HUES64 (cell line): Measurements from ENCODE around the gene LIMS1.

Source experiments
- H3K27ac ChIP-seq: 2 replicates; pipeline ENCODE4 v1.7.0; 2013; ENCODE audit warnings: low read depth, low read length, inconsistent platforms
- H3K27me3 ChIP-seq: 2 replicates; pipeline ENCODE4 v1.6.1; 2013; ENCODE audit warnings: mild to moderate bottlenecking, low read length; ENCODE audit not compliant: insufficient read depth
- H3K36me3 ChIP-seq: 2 replicates; pipeline ENCODE4 v1.6.1; 2013; ENCODE audit warnings: mild to moderate bottlenecking, low read length; ENCODE audit not compliant: insufficient read depth
- H3K4me1 ChIP-seq: 2 replicates; pipeline ENCODE4 v1.6.1; 2013; ENCODE audit warnings: mild to moderate bottlenecking, low read length, moderate library complexity; ENCODE audit not compliant: insufficient read depth
- H3K4me3 ChIP-seq: 2 replicates; pipeline ENCODE4 v1.5.1; 2013; ENCODE audit warnings: mild to moderate bottlenecking, low read length, moderate library complexity
- H3K9ac ChIP-seq: 2 replicates; pipeline ENCODE4 v1.6.1; 2013; ENCODE audit warnings: mild to moderate bottlenecking, low read depth, low read length
- H3K9me3 ChIP-seq: 2 replicates; pipeline ENCODE4 v1.6.1; 2013; ENCODE audit warnings: low read depth, low read length; ENCODE audit not compliant: insufficient read depth
- WGBS: fragments of 150-250, 120-280 bp; methylation state at CpG from one replicate; pipeline ENCODE4 v1.1.7; 2013; ENCODE audit warnings: missing lambda C conversion rate; 5-methylcytosine and 5-hydroxymethylcytosine counted together

LIMS1 gene

DNA sequence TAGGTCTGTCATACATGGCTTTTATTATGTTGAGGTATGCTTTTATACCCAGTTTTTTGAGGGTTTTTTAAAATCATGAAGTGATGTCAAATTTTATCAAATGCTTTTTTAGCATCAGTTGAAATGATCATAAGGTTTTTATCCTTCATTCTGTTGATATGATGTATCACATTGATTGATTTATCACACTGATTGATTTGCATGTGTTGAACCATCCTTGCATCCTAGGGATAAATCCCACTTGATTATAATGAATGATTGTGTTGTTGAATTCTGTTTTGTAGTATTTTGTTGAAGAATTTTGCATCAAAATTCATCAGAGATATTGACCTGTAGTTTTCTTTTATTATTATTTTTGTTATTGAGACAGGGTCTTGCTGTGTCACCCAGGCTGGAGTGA lies 68.2 kb downstream of the LIMS1 start:
- Histone ChIP-seq H3K4me1 (peaks cover 3% of the 10 kb centered on the region; the same call in 1 of the 2 replicates), H3K27me3 (no peaks in the 10 kb centered on the region), H3K9me3 (no peaks in the 10 kb centered on the region), H3K27ac (no peak overlapping the region), H3K36me3 (no peaks in the 10 kb centered on the region), H3K9ac (no peak overlapping the region), H3K4me3 (no peak overlapping the region)

DNA sequence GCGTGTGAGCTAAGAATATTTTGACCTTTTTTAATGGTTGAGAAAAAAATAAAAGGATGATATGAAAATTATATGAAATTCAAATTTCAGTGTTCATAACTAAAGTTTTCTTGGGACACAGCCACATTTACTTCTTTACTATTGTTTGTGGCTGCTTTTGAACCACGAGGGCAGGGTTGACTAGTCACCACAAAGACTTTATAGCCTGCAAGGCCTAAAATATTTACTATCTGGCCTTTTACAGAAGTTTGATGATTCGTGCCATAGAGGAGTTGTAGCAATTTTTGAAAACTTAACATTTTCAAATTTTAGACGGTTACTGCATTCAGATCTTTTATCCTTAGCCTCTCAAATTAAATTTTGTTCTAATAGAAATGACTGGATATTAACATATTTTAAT lies 69.9 kb downstream of the LIMS1 start:
- H3K36me3 ChIP-seq = no peaks in the 10 kb centered on the region
- no peaks in the 10 kb centered on the region for H3K27me3 ChIP-seq
- WGBS = 88% methylated on average over 1 of the region's 4 CpGs
- H3K4me3 ChIP-seq = no peak overlapping the region
- no peaks in the 10 kb centered on the region for H3K9me3 ChIP-seq
- no peak overlapping the region for H3K9ac ChIP-seq
- no peak overlapping the region for H3K27ac ChIP-seq
- peaks cover 8% of the 10 kb centered on the region for H3K4me1 ChIP-seq

- no peaks in the 10 kb centered on the region for H3K27me3 ChIP-seq
- peaks cover 12% of the 10 kb centered on the region for H3K4me1 ChIP-seq
- H3K36me3 ChIP-seq = no peaks in the 10 kb centered on the region
- H3K4me3 ChIP-seq = no peak overlapping the region
- H3K9ac ChIP-seq = no peak overlapping the region
- 99% methylated on average over 3 of the region's 3 CpGs for WGBS
- no peaks in the 10 kb centered on the region for H3K9me3 ChIP-seq
- H3K27ac ChIP-seq = no peak overlapping the region
Measured at GRCh38 chr2:108605947-108606346, 71.7 kb downstream of the LIMS1 start.

GRCh38 chr2:108607706-108608301 lies 73.5 kb downstream of the LIMS1 start:
- Histone ChIP-seq H3K9me3 (no peaks in the 10 kb centered on the region), H3K4me3 (no peak overlapping the region), H3K4me1 (peaks cover 12% of the 10 kb centered on the region), H3K27ac (no peak overlapping the region), H3K27me3 (no peaks in the 10 kb centered on the region), H3K36me3 (no peaks in the 10 kb centered on the region), H3K9ac (no peak overlapping the region)
- WGBS = 87% methylated on average over 3 of the region's 3 CpGs

GRCh38 chr2:108611021-108611420 lies 76.8 kb downstream of the LIMS1 start:
- Histone ChIP-seq H3K9me3 (no peaks in the 10 kb centered on the region), H3K36me3 (no peaks in the 10 kb centered on the region), H3K9ac (no peak overlapping the region), H3K4me3 (no peak overlapping the region), H3K4me1 (peaks cover 9% of the 10 kb centered on the region), H3K27ac (no peak overlapping the region), H3K27me3 (no peaks in the 10 kb centered on the region)
- WGBS = 98% methylated on average over 4 of the region's 5 CpGs

- no peaks in the 10 kb centered on the region for H3K27me3 ChIP-seq
- 97% methylated on average over 5 of the region's 5 CpGs for WGBS
- H3K9me3 ChIP-seq = no peaks in the 10 kb centered on the region
- H3K4me1 ChIP-seq = peaks cover 9% of the 10 kb centered on the region
- H3K4me3 ChIP-seq = no peak overlapping the region
- no peak overlapping the region for H3K27ac ChIP-seq
- H3K9ac ChIP-seq = no peak overlapping the region
- H3K36me3 ChIP-seq = no peaks in the 10 kb centered on the region
Measured at GRCh38 chr2:108612153-108612513, 77.9 kb downstream of the LIMS1 start.

GRCh38 chr2:108612514-108613183 lies 78.4 kb downstream of the LIMS1 start:
- Histone ChIP-seq H3K9ac (no peak overlapping the region), H3K4me1 (peaks cover 9% of the 10 kb centered on the region), H3K36me3 (no peaks in the 10 kb centered on the region), H3K27ac (no peak overlapping the region), H3K9me3 (no peaks in the 10 kb centered on the region), H3K4me3 (no peak overlapping the region), H3K27me3 (no peaks in the 10 kb centered on the region)
- 94% methylated on average over 9 of the region's 10 CpGs for WGBS

DNA sequence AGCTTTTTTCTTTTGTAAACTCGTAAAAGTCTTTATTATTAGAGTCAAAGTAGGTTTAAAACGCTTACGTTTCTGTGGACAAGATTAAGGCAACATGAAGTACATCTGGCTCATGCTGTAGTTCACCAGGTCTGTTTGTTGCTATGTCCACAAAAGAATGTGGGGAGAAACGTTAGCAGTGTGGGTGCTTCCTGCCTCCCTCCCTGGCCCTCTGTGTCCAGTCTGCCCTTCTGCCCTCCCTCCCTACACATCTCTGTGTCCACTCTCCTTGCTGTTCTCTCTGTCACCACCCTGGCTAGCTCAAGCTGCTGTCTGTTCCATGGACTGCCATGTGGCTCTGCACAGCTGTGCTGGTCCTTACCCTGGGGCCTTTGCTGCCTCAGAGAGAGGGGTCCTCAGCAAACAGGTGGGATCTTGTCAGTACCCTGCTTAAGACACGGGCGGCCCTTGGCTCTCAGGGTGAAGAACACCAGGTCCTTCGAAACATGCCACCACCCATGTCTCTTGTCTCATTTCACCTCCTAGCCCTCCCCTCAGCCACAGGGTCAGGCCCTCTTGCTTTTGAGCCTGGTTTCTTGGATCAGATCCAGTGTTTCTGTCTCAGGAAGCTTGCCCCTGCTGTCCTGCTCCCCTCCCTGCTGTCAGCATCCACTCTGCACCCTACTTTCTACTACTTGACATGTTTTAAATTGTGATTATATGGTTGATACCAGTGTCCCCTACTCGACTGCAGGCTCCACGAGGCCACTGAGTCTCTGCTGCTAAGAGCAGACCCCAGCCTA lies 79.2 kb downstream of the LIMS1 start:
- Histone ChIP-seq H3K4me1 (peaks cover 9% of the 10 kb centered on the region), H3K9ac (no peak overlapping the region), H3K27ac (no peak overlapping the region), H3K4me3 (no peak overlapping the region), H3K9me3 (no peaks in the 10 kb centered on the region), H3K36me3 (no peaks in the 10 kb centered on the region), H3K27me3 (no peaks in the 10 kb centered on the region)
- WGBS = 92% methylated on average over 9 of the region's 9 CpGs

GRCh38 chr2:108614043-108614545 lies 79.8 kb downstream of the LIMS1 start:
- 91% methylated on average over 8 of the region's 8 CpGs for WGBS
- Histone ChIP-seq H3K27ac (no peak overlapping the region), H3K4me3 (no peak overlapping the region), H3K4me1 (peaks cover 4% of the 10 kb centered on the region), H3K27me3 (no peaks in the 10 kb centered on the region), H3K9me3 (no peaks in the 10 kb centered on the region), H3K36me3 (no peaks in the 10 kb centered on the region), H3K9ac (no peak overlapping the region)

- WGBS = 81% methylated on average over 4 of the region's 4 CpGs
Measured at GRCh38 chr2:108614659-108615058, 80.4 kb downstream of the LIMS1 start.

DNA sequence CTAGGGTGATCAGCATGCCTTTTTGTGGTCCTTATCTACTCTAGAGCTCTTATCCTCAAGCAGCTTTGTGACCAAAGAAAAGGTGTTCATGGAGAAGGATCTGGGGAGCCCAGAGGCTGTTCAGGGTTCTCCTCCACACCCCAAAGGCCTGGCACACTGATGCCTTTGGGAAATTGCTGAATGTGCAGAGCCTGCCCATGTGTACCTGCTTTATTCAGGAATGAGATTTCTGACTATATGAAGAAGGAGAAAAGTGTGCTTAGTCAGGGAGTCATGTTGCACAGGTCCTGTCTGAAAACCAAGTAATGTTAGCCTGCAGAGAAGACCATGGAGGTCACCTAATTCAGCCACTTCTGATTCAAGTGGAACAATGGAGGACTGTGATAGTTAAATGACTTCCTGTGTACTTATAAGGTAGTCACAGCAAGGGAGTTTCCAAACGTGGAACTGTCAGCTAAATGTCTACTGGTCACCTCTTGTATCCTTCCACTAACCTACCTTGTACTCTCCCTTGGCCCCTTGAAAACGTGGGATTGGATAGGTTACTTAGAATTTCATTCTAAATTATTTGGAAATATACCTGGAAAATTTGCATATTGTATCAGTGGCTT lies 81.3 kb downstream of the LIMS1 start:
- no peaks in the 10 kb centered on the region for H3K9me3 ChIP-seq
- no peaks in the 10 kb centered on the region for H3K27me3 ChIP-seq
- no CpG with 5 or more reads among the region's 2 CpGs for WGBS
- no peaks in the 10 kb centered on the region for H3K36me3 ChIP-seq
- H3K4me1 ChIP-seq = peaks cover 9% of the 10 kb centered on the region
- no peak overlapping the region for H3K27ac ChIP-seq
- H3K9ac ChIP-seq = no peak overlapping the region
- H3K4me3 ChIP-seq = no peak overlapping the region

More at GRCh38 chr2:108614659-108615058, 80.4 kb downstream of the LIMS1 start:
- H3K4me1 ChIP-seq = no peaks in the 10 kb centered on the region
- no peaks in the 10 kb centered on the region for H3K36me3 ChIP-seq
- H3K9me3 ChIP-seq = no peaks in the 10 kb centered on the region
- no peak overlapping the region for H3K27ac ChIP-seq
- no peak overlapping the region for H3K4me3 ChIP-seq
- no peaks in the 10 kb centered on the region for H3K27me3 ChIP-seq
- H3K9ac ChIP-seq = no peak overlapping the region
